ENCODE measurements around the gene MIR17HG.

DNA sequence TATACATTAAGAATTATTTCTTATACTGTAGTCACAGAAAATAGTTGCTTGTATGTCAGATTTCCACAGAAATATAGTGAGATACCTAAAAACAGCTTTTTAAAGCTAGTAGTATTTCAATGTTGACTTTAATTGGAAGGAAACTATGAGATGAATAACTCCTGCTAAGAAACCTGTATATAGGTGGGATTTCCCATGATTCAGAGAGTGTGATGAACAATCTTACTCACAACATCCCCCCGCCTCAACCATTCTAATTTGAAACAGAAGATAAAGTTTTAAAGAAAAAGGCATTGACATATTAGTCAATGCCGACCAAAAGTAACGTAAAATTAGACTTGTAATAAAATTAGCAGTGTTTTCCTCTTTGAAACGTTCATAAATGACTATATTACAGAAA lies 1.4 kb upstream of the MIR17HG start:
- TF ChIP-seq, protein P1, sequence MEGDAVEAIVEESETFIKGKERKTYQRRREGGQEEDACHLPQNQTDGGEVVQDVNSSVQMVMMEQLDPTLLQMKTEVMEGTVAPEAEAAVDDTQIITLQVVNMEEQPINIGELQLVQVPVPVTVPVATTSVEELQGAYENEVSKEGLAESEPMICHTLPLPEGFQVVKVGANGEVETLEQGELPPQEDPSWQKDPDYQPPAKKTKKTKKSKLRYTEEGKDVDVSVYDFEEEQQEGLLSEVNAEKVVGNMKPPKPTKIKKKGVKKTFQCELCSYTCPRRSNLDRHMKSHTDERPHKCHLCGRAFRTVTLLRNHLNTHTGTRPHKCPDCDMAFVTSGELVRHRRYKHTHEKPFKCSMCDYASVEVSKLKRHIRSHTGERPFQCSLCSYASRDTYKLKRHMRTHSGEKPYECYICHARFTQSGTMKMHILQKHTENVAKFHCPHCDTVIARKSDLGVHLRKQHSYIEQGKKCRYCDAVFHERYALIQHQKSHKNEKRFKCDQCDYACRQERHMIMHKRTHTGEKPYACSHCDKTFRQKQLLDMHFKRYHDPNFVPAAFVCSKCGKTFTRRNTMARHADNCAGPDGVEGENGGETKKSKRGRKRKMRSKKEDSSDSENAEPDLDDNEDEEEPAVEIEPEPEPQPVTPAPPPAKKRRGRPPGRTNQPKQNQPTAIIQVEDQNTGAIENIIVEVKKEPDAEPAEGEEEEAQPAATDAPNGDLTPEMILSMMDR (IDR thresholded peaks at IDR 0.05; ENCODE audit: insufficient read depth, low read length, poor library complexity, severe bottlenecking) = no peak
- TF ChIP-seq EZH2phosphoT487 (conservative IDR thresholded peaks at IDR 0.05; ENCODE audit: low read length) = no peak

Data from SU-DHL-6 (cell line).